ENCODE data around the gene BLMH.

The BLMH gene

DNA sequence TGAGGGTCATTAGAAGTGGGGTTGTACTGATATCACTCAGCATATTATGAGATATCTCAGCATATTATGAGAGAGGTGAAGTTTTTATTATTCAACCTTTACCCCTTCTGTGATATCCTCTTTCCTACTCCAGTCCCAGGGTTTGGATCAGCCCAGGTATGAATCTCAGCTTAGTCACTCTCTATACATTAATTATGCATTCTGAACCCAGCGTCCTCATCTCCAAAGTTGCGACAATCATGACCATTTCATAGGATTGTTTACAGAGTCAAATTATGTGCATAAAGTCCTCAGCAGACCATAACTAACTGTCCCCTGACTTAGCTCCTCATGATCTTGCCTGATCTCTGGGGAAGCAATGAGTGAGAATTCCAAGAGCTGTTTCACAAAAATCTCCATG, 20.5 kb upstream of the BLMH start:
- in situ Hi-C loops (cut with MboI; ENCODE audit: low pct_unique_long_range_greater_than_20kb, low sequenced_read_pairs, unreplicated experiment): no loop called here
- DNase-seq (ENCODE audit: low spot score): no peak
- TF ChIP-seq, protein P1, sequence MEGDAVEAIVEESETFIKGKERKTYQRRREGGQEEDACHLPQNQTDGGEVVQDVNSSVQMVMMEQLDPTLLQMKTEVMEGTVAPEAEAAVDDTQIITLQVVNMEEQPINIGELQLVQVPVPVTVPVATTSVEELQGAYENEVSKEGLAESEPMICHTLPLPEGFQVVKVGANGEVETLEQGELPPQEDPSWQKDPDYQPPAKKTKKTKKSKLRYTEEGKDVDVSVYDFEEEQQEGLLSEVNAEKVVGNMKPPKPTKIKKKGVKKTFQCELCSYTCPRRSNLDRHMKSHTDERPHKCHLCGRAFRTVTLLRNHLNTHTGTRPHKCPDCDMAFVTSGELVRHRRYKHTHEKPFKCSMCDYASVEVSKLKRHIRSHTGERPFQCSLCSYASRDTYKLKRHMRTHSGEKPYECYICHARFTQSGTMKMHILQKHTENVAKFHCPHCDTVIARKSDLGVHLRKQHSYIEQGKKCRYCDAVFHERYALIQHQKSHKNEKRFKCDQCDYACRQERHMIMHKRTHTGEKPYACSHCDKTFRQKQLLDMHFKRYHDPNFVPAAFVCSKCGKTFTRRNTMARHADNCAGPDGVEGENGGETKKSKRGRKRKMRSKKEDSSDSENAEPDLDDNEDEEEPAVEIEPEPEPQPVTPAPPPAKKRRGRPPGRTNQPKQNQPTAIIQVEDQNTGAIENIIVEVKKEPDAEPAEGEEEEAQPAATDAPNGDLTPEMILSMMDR (IDR thresholded peaks at IDR 0.05; ENCODE audit: extremely low read depth, insufficient read depth, missing control alignments): no peak

DNA sequence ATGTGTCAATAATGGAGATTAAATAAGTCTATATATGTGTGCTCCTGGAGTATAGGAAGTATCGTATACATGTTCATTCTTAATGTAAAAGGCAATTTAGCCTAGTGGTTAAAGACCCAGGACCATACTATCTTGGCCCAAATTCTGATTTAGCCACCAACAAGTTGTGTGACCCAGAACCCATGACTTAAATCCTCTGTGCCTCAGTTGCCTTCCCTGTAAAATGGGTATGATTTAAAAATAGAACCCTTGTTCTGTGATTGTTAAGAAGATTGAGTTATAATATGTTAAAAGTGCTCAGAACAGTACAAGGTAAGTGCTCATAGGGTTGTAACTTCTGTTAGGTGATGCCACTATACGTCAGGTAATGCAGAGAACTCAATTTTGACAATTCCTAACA, 18.8 kb upstream of the BLMH start:
- in situ Hi-C loops (cut with MboI; ENCODE audit: low pct_unique_long_range_greater_than_20kb, low sequenced_read_pairs, unreplicated experiment): no loop called here
- no peak for DNase-seq (ENCODE audit: low spot score)
- TF ChIP-seq, protein P1 (IDR thresholded peaks at IDR 0.05; ENCODE audit: extremely low read depth, insufficient read depth, missing control alignments): no peak

GRCh38 chr17:30309591-30309990, 17.8 kb upstream of the BLMH start:
- TF ChIP-seq, protein P1 (IDR thresholded peaks at IDR 0.05; ENCODE audit: extremely low read depth, insufficient read depth, missing control alignments): no peak
- in situ Hi-C loops (cut with MboI; ENCODE audit: low pct_unique_long_range_greater_than_20kb, low sequenced_read_pairs, unreplicated experiment): no loop called here
- DNase-seq (ENCODE audit: low spot score): no peak

DNA sequence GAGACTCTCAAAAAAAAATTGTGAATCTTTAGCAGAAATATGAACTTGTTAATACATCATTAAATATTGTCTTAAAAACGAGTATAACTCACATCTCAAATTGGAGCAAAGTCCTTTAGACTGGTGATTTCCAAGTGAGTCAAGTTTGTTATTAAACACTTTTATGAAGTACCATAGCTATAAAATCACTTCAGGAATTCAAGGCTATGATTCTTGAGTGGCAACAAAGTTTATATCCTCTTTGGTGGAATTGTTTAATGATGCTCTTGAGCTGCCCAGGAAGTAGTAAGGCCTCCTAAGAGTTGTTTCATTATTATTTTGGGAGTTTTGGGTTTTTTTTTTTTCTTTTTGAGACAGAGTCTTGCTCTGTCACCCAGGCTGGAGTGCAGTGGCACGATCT, 16.7 kb upstream of the BLMH start:
- DNase-seq (ENCODE audit: low spot score): no peak
- in situ Hi-C loops (cut with MboI; ENCODE audit: low pct_unique_long_range_greater_than_20kb, low sequenced_read_pairs, unreplicated experiment): no loop called here
- TF ChIP-seq, protein P1 (IDR thresholded peaks at IDR 0.05; ENCODE audit: extremely low read depth, insufficient read depth, missing control alignments): no peak

- no peak for DNase-seq (ENCODE audit: low spot score)
- in situ Hi-C loops (cut with MboI; ENCODE audit: low pct_unique_long_range_greater_than_20kb, low sequenced_read_pairs, unreplicated experiment): no loop called here
- TF ChIP-seq, protein P1 (IDR thresholded peaks at IDR 0.05; ENCODE audit: extremely low read depth, insufficient read depth, missing control alignments): no peak
Measured at GRCh38 chr17:30304778-30305177, 13.0 kb upstream of the BLMH start.

DNA sequence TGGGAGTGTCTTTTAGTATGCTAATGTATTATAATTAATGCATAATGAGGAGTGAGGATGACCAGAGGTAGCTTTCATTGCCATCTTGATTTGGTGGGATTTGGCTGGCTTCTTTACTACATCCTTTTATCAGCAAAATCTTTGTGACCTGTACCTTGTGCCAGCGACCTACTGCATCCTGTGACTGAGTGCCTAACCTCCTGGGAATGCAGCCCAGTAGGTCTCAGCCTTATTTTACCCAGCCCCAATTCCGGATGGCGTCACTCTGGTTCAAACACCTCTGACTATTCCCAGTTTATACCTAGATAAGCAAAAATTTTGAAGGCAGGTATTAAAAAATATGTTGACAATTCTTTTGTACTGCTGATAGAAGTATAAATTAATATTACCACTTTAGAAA, 10.5 kb upstream of the BLMH start:
- no peak for DNase-seq (ENCODE audit: low spot score)
- in situ Hi-C loops (cut with MboI; ENCODE audit: low pct_unique_long_range_greater_than_20kb, low sequenced_read_pairs, unreplicated experiment): no loop called here
- TF ChIP-seq, protein P1 (IDR thresholded peaks at IDR 0.05; ENCODE audit: extremely low read depth, insufficient read depth, missing control alignments): no peak

DNA sequence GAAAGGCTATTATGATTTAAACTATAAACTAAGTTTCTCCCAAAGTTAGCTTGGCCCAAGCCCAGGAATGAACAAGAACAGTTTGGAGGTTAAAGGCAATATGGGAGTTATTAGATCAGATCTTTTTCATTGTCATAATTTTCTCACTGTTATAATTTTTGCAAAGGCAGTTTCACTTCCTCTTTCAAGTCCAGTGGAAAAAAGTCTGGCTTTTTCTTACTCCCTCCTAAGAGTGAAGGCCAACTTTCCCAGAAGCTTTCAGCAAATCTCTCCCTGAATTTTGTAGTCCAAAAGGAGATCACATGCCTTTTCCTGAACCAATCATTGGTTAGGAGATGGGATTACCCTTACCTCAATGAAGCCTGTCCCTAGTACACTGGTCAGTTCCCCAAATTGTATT, 9.1 kb upstream of the BLMH start:
- in situ Hi-C loops (cut with MboI; ENCODE audit: low pct_unique_long_range_greater_than_20kb, low sequenced_read_pairs, unreplicated experiment): no loop called here
- no peak for DNase-seq (ENCODE audit: low spot score)
- TF ChIP-seq, protein P1 (IDR thresholded peaks at IDR 0.05; ENCODE audit: extremely low read depth, insufficient read depth, missing control alignments): no peak
